Testis (tissue), 3 donors: ENCODE measurements around the gene CD48. TPM values are rescaled to one million over a fixed set of nuclear protein-coding genes. Genes with fewer than 3 reads are reported as not detected.

Experiments used
- DNase-seq: peaks from one replicate; pipeline ENCODE4 v3.0.0-alpha.2; 2019
- H3K27ac ChIP-seq, 2 donors: fragments of 200-600 bp; sonication (generic); one replicate each; pipeline ENCODE4 v1.5.1; 2019
- H3K27me3 ChIP-seq: fragments of 200-600 bp; sonication (generic); one replicate; pipeline ENCODE4 v1.5.1; 2019
- H3K36me3 ChIP-seq: fragments of 200-600 bp; sonication (generic); one replicate; pipeline ENCODE4 v1.5.1; 2017; ENCODE audit warnings: low read depth; ENCODE audit errors: missing control alignments
- H3K4me1 ChIP-seq: fragments of 200-600 bp; sonication (generic); one replicate; pipeline ENCODE4 v1.5.1; 2019
- H3K4me3 ChIP-seq, 2 donors: fragments of 200-600 bp; sonication (generic); one replicate each; pipeline ENCODE4 v1.5.1; 2017 to 2019
- H3K9me3 ChIP-seq: fragments of 200-600 bp; sonication (generic); one replicate; pipeline ENCODE4 v1.5.1; 2017
- POLR2A ChIP-seq: fragments of 450-650 bp; IDR thresholded peaks from one replicate; pipeline ENCODE4 v1.6.1; 2017; ENCODE audit warnings: antibody characterized with exemption, mild to moderate bottlenecking, moderate library complexity
- WGBS, 2 donors: methylation state at CpG; one replicate each; pipeline ENCODE4 v1.1.5; 2018; 5-methylcytosine and 5-hydroxymethylcytosine counted together
- intact Hi-C: fragments of 100-400 bp; cut with DNase I; formaldehyde crosslinking; loops from one replicate; pipeline ENCODE4 v1.15.1; 2023; ENCODE audit warnings: low total_unique reads
- polyA plus RNA-seq: library from polyadenylated mRNA; stranded (reverse); fragments of 350-450 nt; fragmentation: Illumina TruSeq; extraction: RNeasy Lipid Tissue Mini Kit (QIAGEN cat#74804); gene quantifications from one replicate; pipeline ENCODE4 v1.2.3, GENCODE V29; 2014; ENCODE audit warnings: low read depth, low replicate concordance; ENCODE audit not compliant: insufficient read depth
- total RNA-seq, 2 donors: library from RNA; depleted of rRNA; stranded (reverse); fragments of >200 nt; gene quantifications; one replicate each; pipeline ENCODE4 v1.2.3, GENCODE V29; 2016
- TF ChIP-seq, protein P1 (sequence below), 3 experiments: fragments of 450-650 bp in 2 of 3; fragments of 200-600 bp in 1 of 3; sonication (generic) in 1 of 3; IDR thresholded peaks; one replicate each; pipeline ENCODE4 v1.5.1; 2016 to 2019; ENCODE audit warnings: antibody characterized with exemption in 3 of 3, mild to moderate bottlenecking in 2 of 3, moderate library complexity in 1 of 3

Gene CD48
- total and polyA plus RNA-seq, 3 donors from 2014 or later = 0.63 to 6.1 (median 1.4) TPM

DNA sequence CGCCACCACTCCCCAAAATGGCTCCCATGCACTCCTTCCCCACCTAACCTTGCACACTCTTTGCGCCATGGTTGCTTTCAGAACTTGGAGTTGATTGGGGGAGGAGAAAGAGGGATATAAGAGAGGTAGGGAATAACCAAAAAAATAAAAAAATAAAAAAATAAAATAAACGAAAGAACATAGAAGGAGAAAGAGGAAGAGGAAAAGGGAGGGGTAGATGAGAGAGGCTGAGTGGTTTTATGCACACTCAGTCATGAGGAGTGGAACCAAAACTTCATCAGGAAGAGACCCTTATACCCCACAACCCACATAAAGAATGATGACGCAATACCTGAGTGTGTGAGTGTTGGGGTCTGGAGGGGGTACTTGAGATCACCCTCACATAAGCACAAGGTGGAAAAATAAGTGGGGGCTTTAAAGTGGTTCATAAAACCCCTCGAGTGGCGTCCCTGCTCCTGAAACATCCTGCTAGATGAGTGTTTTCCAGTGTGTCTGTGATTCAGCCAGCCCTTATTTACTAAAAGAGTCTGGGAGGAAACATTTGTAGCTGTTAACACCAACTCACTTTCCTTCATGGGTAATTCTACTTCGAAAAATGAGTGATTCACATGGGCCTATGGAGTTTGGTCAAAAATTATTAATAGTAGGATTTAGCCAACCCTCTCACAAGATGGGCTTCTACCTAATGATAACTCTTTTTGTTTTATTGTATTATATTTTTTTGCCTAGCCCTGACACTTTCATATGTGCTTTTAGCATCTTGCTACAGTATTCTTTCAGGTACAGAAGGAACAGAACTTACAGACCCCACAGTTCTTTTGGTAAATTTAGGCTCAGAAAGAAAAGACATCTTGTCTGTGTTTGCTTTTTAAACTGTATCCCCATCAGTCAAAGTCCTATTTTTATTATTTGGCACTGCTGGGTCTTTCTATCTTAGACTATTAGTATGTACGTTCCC is 70.0 kb downstream of the CD48 start:
- Histone ChIP-seq H3K27ac (no peak overlapping the region), H3K4me3 (no peak overlapping the region), H3K36me3 (no peaks in the 10 kb centered on the region), H3K4me1 (no peaks in the 10 kb centered on the region), H3K27me3 (no peaks in the 10 kb centered on the region), H3K9me3 (no peaks in the 10 kb centered on the region)
- no peak for DNase-seq
- intact Hi-C loops = no loop called here
- WGBS, 2 donors = 84 to 89% methylated on average over 8 of the region's 8 CpGs
- TF ChIP-seq, protein P1, sequence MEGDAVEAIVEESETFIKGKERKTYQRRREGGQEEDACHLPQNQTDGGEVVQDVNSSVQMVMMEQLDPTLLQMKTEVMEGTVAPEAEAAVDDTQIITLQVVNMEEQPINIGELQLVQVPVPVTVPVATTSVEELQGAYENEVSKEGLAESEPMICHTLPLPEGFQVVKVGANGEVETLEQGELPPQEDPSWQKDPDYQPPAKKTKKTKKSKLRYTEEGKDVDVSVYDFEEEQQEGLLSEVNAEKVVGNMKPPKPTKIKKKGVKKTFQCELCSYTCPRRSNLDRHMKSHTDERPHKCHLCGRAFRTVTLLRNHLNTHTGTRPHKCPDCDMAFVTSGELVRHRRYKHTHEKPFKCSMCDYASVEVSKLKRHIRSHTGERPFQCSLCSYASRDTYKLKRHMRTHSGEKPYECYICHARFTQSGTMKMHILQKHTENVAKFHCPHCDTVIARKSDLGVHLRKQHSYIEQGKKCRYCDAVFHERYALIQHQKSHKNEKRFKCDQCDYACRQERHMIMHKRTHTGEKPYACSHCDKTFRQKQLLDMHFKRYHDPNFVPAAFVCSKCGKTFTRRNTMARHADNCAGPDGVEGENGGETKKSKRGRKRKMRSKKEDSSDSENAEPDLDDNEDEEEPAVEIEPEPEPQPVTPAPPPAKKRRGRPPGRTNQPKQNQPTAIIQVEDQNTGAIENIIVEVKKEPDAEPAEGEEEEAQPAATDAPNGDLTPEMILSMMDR (IDR thresholded peaks at IDR 0.05) = no peak
- TF ChIP-seq POLR2A = no peak

DNA sequence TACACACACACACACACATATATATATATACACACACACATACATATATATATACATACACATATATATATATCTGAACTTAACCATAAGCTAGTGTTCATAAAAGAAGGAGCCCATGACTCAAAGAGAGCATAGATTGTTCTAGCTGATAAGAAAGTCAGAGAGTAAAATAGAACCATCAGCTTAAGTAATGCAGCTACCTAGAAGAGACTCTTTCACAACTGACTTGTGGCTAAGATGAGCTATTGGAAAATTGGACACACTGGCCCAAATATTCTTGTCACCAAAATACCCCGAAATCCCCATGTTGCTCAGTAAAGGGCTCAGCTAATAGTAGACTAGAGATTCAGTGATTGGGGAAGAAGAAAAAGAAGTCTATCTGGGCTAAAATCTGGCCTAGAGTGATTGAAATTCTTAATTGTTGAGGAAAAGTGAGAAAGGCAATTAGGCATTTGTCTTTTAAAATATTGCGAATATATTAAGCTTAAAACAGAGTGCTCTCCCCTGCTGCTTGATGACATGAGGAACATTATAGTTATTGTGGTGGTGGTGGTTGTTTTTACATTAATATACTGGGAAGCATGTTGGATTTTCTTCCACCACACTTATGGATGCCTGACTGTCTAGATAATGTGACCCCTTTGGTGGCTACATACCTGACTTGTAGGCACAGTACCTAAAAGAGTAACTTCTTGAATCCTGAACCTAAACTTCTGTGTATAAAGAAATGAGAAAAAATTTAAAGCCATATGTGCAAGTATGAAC is 71.1 kb downstream of the CD48 start:
- H3K4me3 ChIP-seq = no peak overlapping the region
- WGBS, 2 donors = 92 to 97% methylated on average over 2 of the region's 2 CpGs

DNA sequence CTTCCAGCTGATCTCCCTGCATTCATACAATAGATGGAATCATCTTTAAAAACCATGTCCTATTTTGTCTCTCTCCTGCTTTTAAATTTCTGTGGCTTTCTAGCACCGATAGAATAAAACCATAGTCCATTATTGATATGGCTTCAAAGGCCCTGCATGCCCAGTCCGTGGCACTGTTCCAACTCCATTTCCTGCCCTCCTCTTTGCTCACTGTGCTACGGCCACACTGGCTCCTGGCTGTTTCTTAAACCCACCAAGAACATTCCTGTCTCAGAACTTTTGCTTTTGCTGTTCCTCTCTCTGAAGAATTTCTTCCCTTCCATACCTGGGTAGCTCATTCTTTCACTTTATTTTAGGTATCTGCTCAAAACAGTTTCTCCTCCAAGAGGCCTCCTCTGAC is 72.0 kb downstream of the CD48 start:
- WGBS, 2 donors = 31 to 46% methylated on average over 3 of the region's 3 CpGs

More for the DNA sequence above, 71.1 kb downstream of the CD48 start:
- Histone ChIP-seq H3K27me3 (no peaks in the 10 kb centered on the region), H3K27ac (no peak overlapping the region), H3K36me3 (no peaks in the 10 kb centered on the region), H3K4me1 (no peaks in the 10 kb centered on the region), H3K9me3 (no peaks in the 10 kb centered on the region)
- intact Hi-C loops = no loop called here
- DNase-seq = no peak
- no peak for TF ChIP-seq POLR2A
- TF ChIP-seq, protein P1 (IDR thresholded peaks at IDR 0.05) = no peak

DNA sequence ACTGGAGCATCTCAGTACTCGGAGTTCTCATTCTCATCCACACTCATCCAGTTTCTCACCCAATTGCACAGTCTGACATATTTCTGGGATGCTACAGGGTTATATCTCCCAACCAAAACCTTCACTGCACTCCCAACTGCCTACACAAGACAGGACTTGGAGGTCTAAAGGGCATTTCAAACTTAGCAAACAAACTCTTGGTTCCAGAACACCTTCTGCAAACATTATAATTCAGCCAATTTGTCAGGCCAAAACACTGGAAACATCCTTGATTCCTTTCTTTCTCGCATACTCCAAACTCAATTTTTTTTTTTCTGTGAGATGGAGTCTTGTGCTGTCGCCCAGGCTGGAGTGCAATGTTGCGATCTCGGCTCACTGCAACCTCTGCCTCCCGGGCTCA is 72.7 kb downstream of the CD48 start:
- TF ChIP-seq, protein P1 (IDR thresholded peaks at IDR 0.05) = no peak
- TF ChIP-seq POLR2A = no peak
- Histone ChIP-seq H3K27me3 (no peaks in the 10 kb centered on the region), H3K36me3 (no peaks in the 10 kb centered on the region), H3K4me3 (no peak overlapping the region), H3K27ac (no peak overlapping the region), H3K4me1 (no peaks in the 10 kb centered on the region), H3K9me3 (no peaks in the 10 kb centered on the region)
- 79 to 82% methylated on average over 6 of the region's 6 CpGs for WGBS, 2 donors
- DNase-seq = no peak
- intact Hi-C loops = no loop called here

More for the DNA sequence above, 72.0 kb downstream of the CD48 start:
- TF ChIP-seq, protein P1 (IDR thresholded peaks at IDR 0.05) = no peak
- TF ChIP-seq POLR2A = no peak
- Histone ChIP-seq H3K36me3 (no peaks in the 10 kb centered on the region), H3K27ac (no peak overlapping the region), H3K4me3 (no peak overlapping the region), H3K4me1 (no peaks in the 10 kb centered on the region), H3K27me3 (no peaks in the 10 kb centered on the region), H3K9me3 (no peaks in the 10 kb centered on the region)
- no peak for DNase-seq
- intact Hi-C loops = no loop called here
